ENCODE measurements around the gene C6orf47. TPM values are rescaled to one million over a fixed set of nuclear protein-coding genes. Genes with fewer than 3 reads are reported as not detected.

C6orf47 gene
- total RNA-seq, 2 experiments from 2014 or later, result 8.8 to 9.0 TPM

GRCh38 chr6:31626952-31627351 lies 33.6 kb downstream of the C6orf47 start:
- no peak for DNase-seq
- CTCF ChIA-PET, result no interaction called here
- H3K4me3 Mint-ChIP-seq, result no peak overlapping the region
- peaks cover 20% of the 10 kb centered on the region for H3K4me1 Mint-ChIP-seq (ENCODE audit: low read depth)
- no peaks in the 10 kb centered on the region for H3K9me3 Mint-ChIP-seq
- H3K27me3 Mint-ChIP-seq (ENCODE audit: low read depth), result no peaks in the 10 kb centered on the region
- peaks cover 83% of the 10 kb centered on the region for H3K36me3 Mint-ChIP-seq (ENCODE audit: low read depth)
- no peak overlapping the region for H3K27ac Mint-ChIP-seq
- intact Hi-C loops (cut with micrococcal nuclease), result no loop called here

- intact Hi-C loops (cut with micrococcal nuclease), result no loop called here
- DNase-seq, result no peak
- CTCF ChIA-PET, result no interaction called here
- Mint-ChIP-seq H3K36me3 (ENCODE audit: low read depth) (peaks cover 72% of the 10 kb centered on the region), H3K4me1 (ENCODE audit: low read depth) (peaks cover 29% of the 10 kb centered on the region), H3K9me3 (no peaks in the 10 kb centered on the region), H3K27me3 (ENCODE audit: low read depth) (no peaks in the 10 kb centered on the region), H3K27ac (peak overlapping the region; percentile 4), H3K4me3 (no peak overlapping the region)
Measured at GRCh38 chr6:31624070-31624469, 36.5 kb downstream of the C6orf47 start.

GRCh38 chr6:31622684-31623091 lies 37.9 kb downstream of the C6orf47 start:
- peaks cover 36% of the 10 kb centered on the region for H3K4me1 Mint-ChIP-seq (ENCODE audit: low read depth)

GRCh38 chr6:31621991-31622390 lies 38.6 kb downstream of the C6orf47 start:
- CTCF ChIA-PET, result interaction anchor here (0.5 to 1.1 kb wide), 6 partner anchors 12 to 127 kb away, joined by 3 to 7 read pairs (median 4); partner anchors contain the start of gene ATP6V1G2
- H3K27me3 Mint-ChIP-seq (ENCODE audit: low read depth), result no peaks in the 10 kb centered on the region
- peaks cover 40% of the 10 kb centered on the region for H3K4me1 Mint-ChIP-seq (ENCODE audit: low read depth)
- H3K27ac Mint-ChIP-seq, result peak overlapping the region; percentile 97
- DNase-seq, result no peak
- H3K36me3 Mint-ChIP-seq (ENCODE audit: low read depth), result peaks cover 61% of the 10 kb centered on the region
- H3K9me3 Mint-ChIP-seq, result no peaks in the 10 kb centered on the region
- intact Hi-C loops (cut with micrococcal nuclease), result no loop called here
- peak overlapping the region; percentile 83 for H3K4me3 Mint-ChIP-seq

More at GRCh38 chr6:31622684-31623091, 37.9 kb downstream of the C6orf47 start:
- H3K27ac Mint-ChIP-seq, result peak overlapping the region; percentile 97
- H3K36me3 Mint-ChIP-seq (ENCODE audit: low read depth), result peaks cover 65% of the 10 kb centered on the region
- H3K27me3 Mint-ChIP-seq (ENCODE audit: low read depth), result no peaks in the 10 kb centered on the region
- no peak for DNase-seq
- peak overlapping the region; percentile 83 for H3K4me3 Mint-ChIP-seq
- H3K9me3 Mint-ChIP-seq, result no peaks in the 10 kb centered on the region
- CTCF ChIA-PET, result interaction anchor here (0.5 to 1.1 kb wide), 6 partner anchors 12 to 219 kb away, joined by 3 to 5 read pairs (median 4); partner anchors contain the start of gene ATP6V1G2
- intact Hi-C loops (cut with micrococcal nuclease), result no loop called here

GRCh38 chr6:31621320-31621939 lies 39.1 kb downstream of the C6orf47 start:
- CTCF ChIA-PET, result interaction anchor here (1.1 kb wide), 3 partner anchors 13 to 127 kb away, joined by 4 to 7 read pairs (median 4); no protein-coding TSS in a partner anchor
- Mint-ChIP-seq H3K4me3 (peak overlapping the region; percentile 83), H3K36me3 (ENCODE audit: low read depth) (peaks cover 63% of the 10 kb centered on the region), H3K27ac (peak overlapping the region; percentile 97), H3K27me3 (ENCODE audit: low read depth) (no peaks in the 10 kb centered on the region), H3K4me1 (ENCODE audit: low read depth) (peaks cover 46% of the 10 kb centered on the region), H3K9me3 (no peaks in the 10 kb centered on the region)
- no peak for DNase-seq
- intact Hi-C loops (cut with micrococcal nuclease), result no loop called here

GRCh38 chr6:31620586-31621319 lies 39.8 kb downstream of the C6orf47 start, which contains the start of gene PRRC2A:
Gene PRRC2A (plus strand): TSS chr6:31620715. CDS start chr6:31622790, 2,075 bp downstream.
- peak; percentile 84 for DNase-seq
- Mint-ChIP-seq H3K9me3 (no peaks in the 10 kb centered on the region), H3K4me1 (ENCODE audit: low read depth) (peaks cover 50% of the 10 kb centered on the region), H3K27me3 (ENCODE audit: low read depth) (no peaks in the 10 kb centered on the region), H3K27ac (peak within 1 kb of the TSS; percentile 97), H3K4me3 (peak within 1 kb of the TSS; percentile 83), H3K36me3 (ENCODE audit: low read depth) (peaks cover 58% of the 10 kb centered on the region)
- intact Hi-C loops (cut with micrococcal nuclease), result loop anchor here (1.0 kb wide), 11 partner anchors 32 to 243 kb away; partner anchors contain the start of genes ABHD16A, BAG6 and NFKBIL1
- CTCF ChIA-PET, result interaction anchor here (0.6 to 1.1 kb wide), 3 partner anchors 12 to 126 kb away, joined by 3 to 7 read pairs (median 4); no protein-coding TSS in a partner anchor

GRCh38 chr6:31619805-31620585 lies 40.6 kb downstream of the C6orf47 start:
- Mint-ChIP-seq H3K9me3 (no peaks in the 10 kb centered on the region), H3K27me3 (ENCODE audit: low read depth) (no peaks in the 10 kb centered on the region), H3K27ac (peak overlapping the region; percentile 97), H3K36me3 (ENCODE audit: low read depth) (peaks cover 50% of the 10 kb centered on the region), H3K4me1 (ENCODE audit: low read depth) (peaks cover 55% of the 10 kb centered on the region), H3K4me3 (peak overlapping the region; percentile 83)
- CTCF ChIA-PET, result interaction anchor here (0.6 kb wide), 2 partner anchors 11 to 395 kb away, joined by 3 to 6 read pairs; no protein-coding TSS in a partner anchor
- intact Hi-C loops (cut with micrococcal nuclease), result loop anchor here (1.0 kb wide), 11 partner anchors 32 to 243 kb away; partner anchors contain the start of genes ABHD16A, BAG6 and NFKBIL1
- peak; percentile 99 for DNase-seq

GRCh38 chr6:31617010-31617409 lies 43.6 kb downstream of the C6orf47 start:
- Mint-ChIP-seq H3K27me3 (ENCODE audit: low read depth) (no peaks in the 10 kb centered on the region), H3K9me3 (no peaks in the 10 kb centered on the region), H3K36me3 (ENCODE audit: low read depth) (peaks cover 26% of the 10 kb centered on the region), H3K27ac (peak overlapping the region; percentile 91), H3K4me3 (peak overlapping the region; percentile 77), H3K4me1 (ENCODE audit: low read depth) (peaks cover 49% of the 10 kb centered on the region)
- CTCF ChIA-PET, result interaction anchor here (1.2 to 6.4 kb wide), 5 partner anchors 19 to 76 kb away, joined by 3 to 41 read pairs (median 4); partner anchors contain the start of genes ATP6V1G2 and DDX39B
- intact Hi-C loops (cut with micrococcal nuclease), result no loop called here
- no peak for DNase-seq

- no peaks in the 10 kb centered on the region for H3K27me3 Mint-ChIP-seq (ENCODE audit: low read depth)
- intact Hi-C loops (cut with micrococcal nuclease), result no loop called here
- CTCF ChIA-PET, result interaction anchor here (1.2 to 6.4 kb wide), 4 partner anchors 18 to 75 kb away, joined by 3 to 41 read pairs (median 4); partner anchors contain the start of genes ATP6V1G2 and DDX39B
Measured at GRCh38 chr6:31615748-31616147, 44.8 kb downstream of the C6orf47 start.

GRCh38 chr6:31614684-31615578 lies 45.6 kb downstream of the C6orf47 start, which contains the start of gene AIF1:
Gene AIF1 (plus strand): TSS chr6:31615234. CDS start chr6:31615330, 96 bp downstream.
- intact Hi-C loops (cut with micrococcal nuclease), result no loop called here
- H3K36me3 Mint-ChIP-seq (ENCODE audit: low read depth), result peaks cover 16% of the 10 kb centered on the region
- CTCF ChIA-PET, result interaction anchor here (6.4 kb wide), 1 partner anchor 17 kb away, joined by 41 read pairs; no protein-coding TSS in a partner anchor
- peaks cover 43% of the 10 kb centered on the region for H3K4me1 Mint-ChIP-seq (ENCODE audit: low read depth)
- H3K4me3 Mint-ChIP-seq, result peak within 1 kb of the TSS; percentile 77
- H3K27me3 Mint-ChIP-seq (ENCODE audit: low read depth), result no peaks in the 10 kb centered on the region
- H3K27ac Mint-ChIP-seq, result peak within 1 kb of the TSS; percentile 91
- no peak for DNase-seq
- no peaks in the 10 kb centered on the region for H3K9me3 Mint-ChIP-seq

More at GRCh38 chr6:31615748-31616147, 44.8 kb downstream of the C6orf47 start:
- peaks cover 16% of the 10 kb centered on the region for H3K36me3 Mint-ChIP-seq (ENCODE audit: low read depth)
- peak overlapping the region; percentile 77 for H3K4me3 Mint-ChIP-seq
- peaks cover 43% of the 10 kb centered on the region for H3K4me1 Mint-ChIP-seq (ENCODE audit: low read depth)
- H3K9me3 Mint-ChIP-seq, result no peaks in the 10 kb centered on the region
- DNase-seq, result peak; percentile 74
- H3K27ac Mint-ChIP-seq, result peak overlapping the region; percentile 91

Data from activated naive CD4-positive, alpha-beta T cell treated with anti-CD3 and anti-CD28 coated beads for 36 hours (primary cell).